ENCODE results near the gene EVA1A.

Gene EVA1A

DNA sequence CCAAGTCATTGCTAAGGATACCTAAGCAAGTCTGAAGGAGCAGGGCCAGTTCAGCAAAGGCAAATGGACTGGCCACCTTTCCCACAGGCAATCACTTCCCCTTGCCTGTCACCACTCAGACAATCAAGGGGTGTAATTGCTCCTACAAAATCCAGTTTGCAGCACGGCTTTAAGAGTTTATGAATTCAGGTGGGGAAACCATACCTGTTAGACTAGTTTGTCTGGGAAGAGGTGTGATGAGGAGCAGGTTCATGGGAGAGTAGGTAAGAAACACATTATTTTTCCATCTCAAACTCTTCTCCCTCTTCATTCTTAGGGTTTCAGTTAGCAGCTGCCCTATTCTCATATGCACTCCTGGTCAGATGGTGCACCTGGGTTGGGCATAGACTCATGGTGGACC lies 102.5 kb downstream of the EVA1A start:
- no peak for DNase-seq (ENCODE audit: insufficient read length, low spot score)
- FAIRE-seq = peak; percentile 4

DNA sequence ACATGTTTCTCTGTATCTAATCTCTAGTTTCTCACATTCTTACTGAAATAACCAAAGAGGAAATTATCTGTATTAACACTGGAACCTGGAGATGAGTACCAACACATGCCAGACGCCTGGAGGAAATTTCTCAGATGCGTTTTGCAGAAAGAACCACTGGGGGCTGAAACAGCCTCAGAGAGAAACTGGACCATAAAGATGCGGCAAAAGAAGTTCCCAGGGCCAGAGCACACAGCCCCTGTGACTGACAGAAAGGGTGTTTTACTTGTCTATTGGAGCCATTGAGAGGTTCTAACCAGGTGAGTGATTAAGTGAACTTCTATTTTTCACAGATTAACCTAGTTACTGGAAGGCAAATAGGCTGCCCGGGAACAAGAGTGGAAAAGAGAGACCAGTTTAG lies 103.9 kb downstream of the EVA1A start:
- FAIRE-seq (no peak), DNase-seq (ENCODE audit: insufficient read length, low spot score) (no peak)

DNA sequence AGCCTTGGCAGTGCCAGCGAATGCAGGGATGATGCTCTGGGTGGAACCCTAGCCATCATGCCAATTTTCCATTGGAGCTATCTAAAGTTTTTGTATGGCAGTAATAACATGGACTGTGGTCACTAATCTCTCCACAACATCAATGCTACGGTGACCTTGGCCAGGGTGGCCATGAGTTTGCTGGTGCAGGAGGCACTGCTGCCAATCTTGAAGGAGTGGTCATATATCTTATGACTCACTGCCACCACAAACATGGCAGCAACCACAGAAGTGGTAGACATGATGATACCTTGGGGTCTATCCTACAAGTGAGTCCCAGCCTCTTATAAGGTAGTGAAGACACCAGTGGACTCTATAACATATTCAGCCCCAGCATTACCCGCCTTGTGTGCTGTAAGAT lies 104.6 kb downstream of the EVA1A start:
- FAIRE-seq = peak; percentile 40
- DNase-seq (ENCODE audit: insufficient read length, low spot score) = no peak

DNA sequence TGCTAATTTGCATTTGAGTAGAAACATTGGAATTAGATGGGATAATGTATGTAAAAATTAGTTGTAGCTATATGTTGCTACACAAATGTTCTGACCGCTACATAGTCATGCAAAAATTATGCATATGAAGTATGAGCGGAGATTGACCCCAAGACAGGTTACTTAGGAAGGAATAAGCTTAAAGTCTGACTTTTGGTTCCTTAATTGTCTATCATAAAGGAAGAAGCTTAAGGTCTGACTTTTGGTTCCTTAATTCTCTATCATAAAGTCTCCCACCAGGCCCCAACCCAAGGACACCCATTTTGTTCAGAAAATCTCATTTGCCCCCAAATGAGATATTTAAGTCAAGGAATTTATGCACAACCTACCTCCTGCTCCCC lies 106.5 kb downstream of the EVA1A start:
- FAIRE-seq = no peak

DNA sequence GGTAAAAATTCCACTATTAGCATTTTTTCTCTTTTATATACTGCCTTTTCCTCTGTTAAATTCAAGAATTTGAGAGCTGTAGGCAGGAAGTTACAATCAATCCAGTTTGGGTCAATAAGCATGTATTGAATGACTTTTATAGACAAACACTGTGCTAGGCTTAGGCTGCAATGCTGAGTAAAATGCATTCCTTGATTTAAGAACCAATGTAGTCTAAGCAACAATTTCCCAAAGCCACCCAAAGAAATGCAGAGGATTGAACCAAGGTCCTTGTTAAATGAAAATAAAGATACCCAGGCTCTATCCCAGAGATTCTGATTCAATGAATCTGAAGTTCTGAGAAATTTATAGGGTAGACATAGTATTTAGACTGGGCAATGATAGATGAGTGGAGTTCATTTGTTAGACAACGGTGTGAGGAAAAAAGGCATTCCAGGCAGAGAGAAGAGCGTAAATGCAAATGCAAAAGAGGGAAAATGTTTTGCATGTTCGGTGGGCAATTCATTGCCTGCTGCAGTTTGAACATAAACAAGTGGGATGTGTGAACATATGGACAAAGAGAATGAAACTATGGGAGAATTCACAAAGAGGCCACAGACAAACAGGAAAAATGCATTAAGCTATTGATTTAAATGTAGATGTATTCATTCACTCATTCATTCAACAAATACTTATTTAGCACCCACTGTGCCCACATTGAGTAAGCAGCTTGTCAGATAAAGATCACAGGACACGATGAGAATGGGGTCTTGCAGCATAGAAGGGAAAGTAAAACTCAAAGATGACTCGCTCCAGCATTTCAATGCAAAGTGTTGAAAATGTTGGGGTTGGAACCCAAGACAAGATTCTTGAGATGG lies 107.1 kb downstream of the EVA1A start:
- no peak for DNase-seq (ENCODE audit: insufficient read length, low spot score)
- no peak for FAIRE-seq

More for the DNA sequence above, 106.5 kb downstream of the EVA1A start:
- DNase-seq (ENCODE audit: insufficient read length, low spot score) = no peak

DNA sequence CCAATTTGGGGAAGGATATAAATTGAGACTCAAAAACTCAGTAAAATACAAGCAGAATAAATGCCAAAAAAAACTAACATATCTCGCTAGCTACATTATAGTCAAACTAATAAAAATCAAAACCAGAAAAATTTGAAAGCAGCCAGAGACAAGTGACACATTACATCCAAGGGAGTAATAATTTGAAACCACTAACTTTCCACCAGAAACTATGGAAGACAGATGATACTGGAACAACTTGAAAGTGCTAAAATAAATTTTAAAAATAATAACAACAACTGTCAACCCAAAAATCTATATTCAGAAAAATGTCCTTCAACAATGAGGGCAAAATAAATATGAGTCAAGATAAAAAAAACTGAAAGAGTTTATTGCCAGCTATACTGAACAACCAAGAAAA lies 110.7 kb downstream of the EVA1A start:
- DNase-seq (ENCODE audit: insufficient read length, low spot score) = no peak
- FAIRE-seq = no peak

DNA sequence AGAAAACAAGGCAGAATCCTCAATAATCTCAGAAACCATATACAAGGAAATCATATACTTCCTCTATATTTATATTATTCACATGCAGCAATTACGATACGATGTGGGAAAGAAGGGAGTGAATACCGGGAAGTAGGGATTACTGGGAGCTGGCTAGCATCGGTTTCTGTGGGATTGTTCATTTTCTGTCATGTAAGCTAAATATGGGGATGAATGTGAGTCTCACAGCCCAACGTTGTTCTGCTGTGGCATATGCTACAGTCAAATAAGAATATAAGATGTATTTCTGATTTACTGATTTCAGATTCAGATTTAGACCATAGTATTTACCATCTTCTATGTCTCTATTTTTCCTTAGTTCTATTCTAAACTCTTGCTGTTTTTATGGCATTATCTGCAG lies 113.6 kb downstream of the EVA1A start:
- FAIRE-seq = no peak
- no peak for DNase-seq (ENCODE audit: insufficient read length, low spot score)
